Activated T-helper 1 cell treated with anti-CD3 and anti-CD28 coated beads, Interleukin-2, amount 50 U/mL, for 16 hours (primary cell): Measurements from ENCODE around the gene HOXC13.

ENCODE experiments used
- DNase-seq, 2 donors: peaks; one replicate each; pipeline ENCODE4 v3.0.0-alpha.2; 2020; ENCODE audit warnings: low read depth in 1 of 2, low spot score in 1 of 2

HOXC13 gene

DNA sequence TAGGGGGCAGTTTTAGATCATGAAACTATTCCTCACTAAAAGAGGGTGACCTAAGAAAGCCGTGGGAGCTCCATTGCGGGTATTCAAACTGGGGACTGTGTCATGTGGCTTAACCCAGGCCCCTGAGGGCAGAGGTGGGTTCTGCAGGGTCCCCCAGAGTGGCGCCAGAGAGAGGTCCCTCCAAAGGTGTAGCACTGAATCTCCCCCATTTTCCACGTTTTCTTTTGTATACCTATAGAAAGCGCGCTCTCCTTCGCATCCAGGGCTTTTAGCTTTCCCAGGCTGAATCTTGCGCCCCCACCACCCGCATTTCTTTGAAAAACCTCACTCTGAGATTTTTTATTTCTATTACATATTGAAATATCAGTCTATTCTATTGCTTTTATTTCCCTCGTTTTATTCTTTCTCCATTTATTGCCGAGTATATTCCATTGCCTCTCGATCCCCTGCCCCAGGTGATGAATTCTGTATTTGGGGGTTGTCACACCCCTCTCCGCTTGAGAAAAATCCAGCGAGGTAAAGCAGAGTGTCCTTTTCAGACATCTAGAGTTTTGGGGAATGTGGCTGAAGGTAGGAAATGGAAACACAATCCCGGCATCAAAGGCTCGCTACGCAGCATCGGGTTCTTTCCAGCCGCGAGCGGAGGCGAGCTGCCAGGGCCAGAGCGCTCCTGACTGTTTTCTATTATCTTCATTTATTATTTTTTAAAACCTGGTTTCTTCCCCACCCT is 870 bp upstream of the HOXC13 start:
- no peak for DNase-seq

GRCh38 chr12:53939141-53940108 is 794 bp downstream of the HOXC13 start:
- DNase-seq = no peak

DNA sequence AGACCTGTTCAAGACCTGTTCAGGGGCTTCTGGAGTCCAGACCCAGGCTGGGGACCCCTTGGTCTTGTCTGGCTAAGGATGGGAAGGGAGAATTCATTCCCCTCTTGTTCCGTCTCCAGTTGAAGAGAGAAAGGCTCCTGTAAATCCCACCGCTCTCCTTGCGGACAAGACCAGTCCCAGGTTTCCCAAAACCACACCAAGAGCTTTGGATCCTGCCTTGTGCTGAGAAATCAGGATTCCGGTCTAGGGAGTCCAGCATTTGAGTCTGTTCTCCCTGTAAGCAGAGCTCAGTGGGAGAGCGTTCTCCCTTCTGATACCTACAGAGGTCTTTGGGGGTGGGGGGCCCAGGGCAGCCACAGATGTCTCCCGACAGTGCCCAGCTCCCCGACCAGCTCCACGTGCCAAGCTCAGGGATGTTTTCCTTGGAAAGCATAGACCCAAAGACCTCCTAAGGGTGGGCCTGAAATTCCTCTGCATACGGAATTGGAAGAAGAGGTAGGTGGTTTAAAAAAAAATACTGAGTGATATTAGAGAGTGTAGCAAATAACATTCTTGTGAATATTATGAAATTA is 1.9 kb downstream of the HOXC13 start:
- DNase-seq = no peak

DNA sequence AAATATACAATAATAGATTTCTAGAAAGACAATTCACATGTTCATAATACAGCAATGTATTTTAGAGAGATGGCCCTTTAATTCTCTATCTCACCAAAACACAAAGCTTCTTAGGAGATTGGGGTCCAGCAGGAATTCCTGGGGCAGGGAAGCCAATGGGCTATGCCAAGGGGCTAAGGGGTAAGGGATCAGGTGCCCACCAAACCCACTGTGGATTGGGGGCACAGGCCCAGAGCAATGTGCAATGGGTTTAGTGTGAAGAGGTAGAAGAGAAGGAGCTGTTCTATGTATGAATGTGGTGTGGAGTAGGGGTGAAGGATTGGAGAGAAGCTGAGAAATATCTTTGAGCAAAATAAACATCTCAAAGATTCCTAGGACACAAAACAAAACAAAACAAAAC is 2.6 kb downstream of the HOXC13 start:
- no peak for DNase-seq

DNA sequence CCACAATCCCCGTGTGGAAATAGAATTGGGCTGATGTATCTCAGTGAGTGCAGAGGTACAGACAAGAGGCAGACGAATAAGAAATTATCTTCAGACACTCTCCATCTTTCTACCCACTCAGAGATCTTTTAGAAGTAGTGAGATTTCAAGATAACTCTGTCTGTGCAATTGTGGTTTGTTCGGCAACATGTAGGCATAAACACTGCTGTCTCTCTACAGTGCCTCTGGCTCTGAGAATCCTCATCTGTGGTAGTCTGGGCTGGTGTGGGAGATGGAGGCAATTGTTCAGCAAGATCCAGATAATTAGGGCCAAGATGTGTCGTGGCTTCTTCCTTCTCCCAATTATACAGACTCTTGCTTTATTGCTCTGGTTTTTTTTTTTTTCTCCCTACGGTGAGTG is 3.1 kb downstream of the HOXC13 start:
- no peak for DNase-seq

DNA sequence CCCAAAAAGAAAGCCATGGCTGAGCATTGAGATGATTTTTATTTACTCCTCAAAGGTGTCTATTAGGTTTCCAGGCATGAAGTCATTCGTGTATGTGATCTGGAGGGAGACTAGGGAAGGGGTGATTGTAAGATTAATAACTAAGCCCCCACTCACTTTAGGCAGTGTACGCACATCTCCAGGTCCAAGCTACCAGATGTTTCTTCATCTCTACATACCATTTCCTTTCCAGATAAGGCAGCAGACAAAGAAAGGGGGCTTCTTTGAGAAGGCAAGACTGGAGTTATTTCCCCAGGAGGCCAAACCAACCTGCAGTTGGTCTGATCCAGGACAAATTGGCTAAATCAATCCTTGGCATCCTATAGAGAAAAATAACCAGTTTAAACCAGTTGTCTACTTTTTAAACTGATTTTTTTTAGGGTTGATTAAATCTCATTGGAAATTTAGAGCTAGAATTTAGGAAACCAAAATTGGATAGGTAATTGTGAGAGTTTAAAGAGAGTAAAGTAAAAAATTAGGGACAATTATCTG is 3.9 kb downstream of the HOXC13 start:
- DNase-seq = no peak

- no peak for DNase-seq
These were observed 5.6 kb downstream of the HOXC13 start for GRCh38 chr12:53944209-53944608.

DNA sequence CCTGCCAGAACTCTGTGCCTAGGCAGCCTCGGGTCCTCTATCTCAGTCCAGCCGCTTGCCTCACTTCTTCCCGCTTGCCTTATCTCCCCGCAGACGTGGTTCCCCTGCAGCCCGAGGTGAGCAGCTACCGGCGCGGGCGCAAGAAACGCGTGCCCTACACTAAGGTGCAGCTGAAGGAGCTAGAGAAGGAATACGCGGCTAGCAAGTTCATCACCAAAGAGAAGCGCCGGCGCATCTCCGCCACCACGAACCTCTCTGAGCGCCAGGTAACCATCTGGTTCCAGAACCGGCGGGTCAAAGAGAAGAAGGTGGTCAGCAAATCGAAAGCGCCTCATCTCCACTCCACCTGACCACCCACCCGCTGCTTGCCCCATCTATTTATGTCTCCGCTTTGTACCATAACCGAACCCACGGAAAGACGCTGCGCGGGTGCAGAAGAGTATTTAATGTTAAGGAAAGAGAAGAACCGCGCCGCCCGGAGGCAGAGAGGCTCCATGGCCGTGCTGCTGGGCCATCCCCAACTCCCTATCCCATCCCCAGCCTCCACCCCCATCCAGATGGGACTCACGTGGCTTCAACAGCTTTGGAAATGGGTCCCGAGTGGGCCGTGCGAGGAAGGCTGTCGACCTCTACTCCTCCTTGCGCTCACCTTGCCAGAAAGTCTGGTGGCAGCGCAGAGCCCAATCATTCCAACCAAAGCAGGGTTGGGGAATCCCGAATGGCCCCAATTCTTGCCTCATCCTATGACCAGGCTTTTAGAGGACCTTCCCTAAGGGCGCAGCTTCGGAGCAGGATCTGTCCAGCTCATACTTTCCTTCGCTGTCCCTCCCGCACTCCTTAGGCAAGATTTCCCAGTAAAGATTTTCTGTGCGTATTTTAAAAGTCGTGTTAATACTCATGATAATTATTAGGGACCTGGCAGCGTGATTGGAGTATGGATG is 6.5 kb downstream of the HOXC13 start:
- no peak for DNase-seq

- DNase-seq = no peak
These were observed 9.1 kb downstream of the HOXC13 start for GRCh38 chr12:53947743-53948142.

GRCh38 chr12:53948650-53949593 is 10.3 kb downstream of the HOXC13 start:
- no peak for DNase-seq

DNA sequence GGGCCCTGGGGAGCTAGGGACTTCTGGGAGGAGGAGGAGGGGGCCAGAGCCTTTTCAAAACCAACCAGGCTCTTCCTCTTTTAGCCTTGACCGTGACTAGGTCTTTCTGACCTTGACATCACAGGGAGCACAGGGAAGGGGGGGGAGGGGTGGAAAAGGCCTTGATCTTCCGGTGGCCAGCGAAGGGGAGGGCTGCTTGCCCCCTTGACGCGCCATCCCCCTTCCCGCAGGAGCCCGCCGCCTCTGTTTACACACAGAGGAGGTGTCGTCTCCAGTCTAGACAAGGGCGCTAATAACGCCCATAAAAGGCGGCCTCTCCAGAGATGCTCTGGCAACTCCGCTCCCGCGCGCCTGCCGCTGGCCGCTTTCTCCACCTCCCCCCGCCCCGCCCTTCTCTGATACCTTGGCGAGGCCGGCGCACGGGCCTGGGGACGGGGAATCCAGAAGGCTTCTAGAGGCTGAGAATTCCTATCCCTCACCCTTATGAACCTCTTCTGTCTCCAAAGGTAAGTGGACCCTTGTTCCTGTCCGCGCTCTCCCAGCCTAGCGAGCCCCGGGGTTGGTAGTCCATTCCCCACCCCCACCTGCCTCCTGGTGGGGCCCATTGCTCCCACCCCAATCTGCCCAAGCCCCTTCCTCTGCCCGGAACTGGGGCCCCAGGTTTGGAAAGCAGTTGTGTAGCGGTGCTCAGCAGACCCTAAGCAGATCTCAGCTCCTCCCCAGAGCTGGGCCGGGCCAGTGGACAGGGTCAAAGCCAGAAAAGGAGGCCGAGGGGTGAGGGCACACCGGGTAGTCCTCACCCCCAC is 11.2 kb downstream of the HOXC13 start:
- DNase-seq = no peak

DNA sequence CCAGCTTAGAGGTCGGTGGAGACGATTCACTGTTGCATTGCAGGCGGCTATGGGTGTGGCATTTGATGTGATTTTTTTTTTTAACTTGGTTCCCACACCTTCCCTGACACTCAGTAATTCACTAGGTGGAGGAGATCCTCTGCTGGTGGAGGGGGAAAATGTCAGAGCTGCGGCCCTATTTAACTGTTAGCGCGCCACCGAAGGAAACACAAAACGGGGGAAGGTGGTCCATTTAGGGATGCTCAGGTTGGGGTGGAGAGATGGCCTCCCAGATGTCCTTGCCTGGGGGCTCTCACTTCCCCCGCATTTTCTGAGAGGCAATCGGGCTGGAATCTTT is 11.8 kb downstream of the HOXC13 start:
- DNase-seq = no peak

GRCh38 chr12:53950789-53951576 is 12.4 kb downstream of the HOXC13 start:
- no peak for DNase-seq

DNA sequence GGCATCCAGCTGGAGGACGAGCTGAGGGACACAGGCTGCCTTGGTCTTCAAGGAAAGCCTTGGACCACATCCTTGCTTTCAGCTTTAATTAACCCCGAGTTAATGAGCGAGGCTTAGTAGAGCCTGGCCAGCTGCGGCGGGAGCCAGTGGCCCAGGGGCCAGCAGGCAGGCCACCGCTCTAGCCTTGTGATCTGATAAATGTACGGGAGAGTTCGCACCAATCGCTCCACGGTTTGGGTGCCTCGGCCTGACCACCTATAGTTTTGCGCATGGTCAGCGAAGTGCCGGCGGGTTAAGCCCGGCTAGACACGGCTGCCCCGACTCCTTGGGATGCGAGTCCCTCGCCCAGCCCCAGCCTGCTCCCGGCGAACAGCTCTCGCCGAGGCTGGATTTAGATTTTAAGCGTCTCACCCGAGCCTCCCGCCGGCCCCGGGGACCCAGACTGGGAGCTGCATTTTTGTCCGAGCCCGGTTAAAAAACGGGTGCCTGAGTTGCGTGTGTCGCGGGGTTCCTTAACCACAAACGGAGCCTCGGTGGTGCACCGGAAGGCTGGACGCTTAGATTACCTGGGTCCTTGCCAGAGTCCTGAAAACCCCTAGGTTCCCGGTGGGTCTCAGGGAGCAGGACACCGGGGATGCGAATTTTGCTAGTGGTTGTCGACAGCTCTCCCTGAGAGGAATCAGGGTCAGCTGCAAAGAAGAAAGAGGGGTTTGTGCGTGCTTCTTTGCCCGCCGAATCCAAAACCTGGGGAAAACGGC is 13.1 kb downstream of the HOXC13 start:
- DNase-seq = no peak

DNA sequence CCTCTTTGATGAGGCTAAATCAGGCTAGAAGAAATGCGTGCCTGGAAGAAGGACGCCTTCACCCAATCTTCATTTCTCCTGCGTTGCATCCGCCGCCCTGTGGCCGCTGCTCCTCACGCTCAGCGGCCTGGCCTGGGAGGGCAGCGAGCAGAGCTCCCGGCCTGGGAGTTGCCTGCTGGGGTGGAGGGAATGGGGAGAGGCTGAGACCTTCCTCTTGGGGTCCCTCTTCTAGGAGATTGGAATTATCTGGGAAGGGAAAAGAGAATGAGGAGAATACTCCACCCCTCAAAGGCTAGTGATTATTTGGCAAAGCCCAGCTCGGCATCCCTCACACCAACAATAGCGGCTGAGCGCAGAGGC is 13.7 kb downstream of the HOXC13 start:
- DNase-seq = no peak

DNA sequence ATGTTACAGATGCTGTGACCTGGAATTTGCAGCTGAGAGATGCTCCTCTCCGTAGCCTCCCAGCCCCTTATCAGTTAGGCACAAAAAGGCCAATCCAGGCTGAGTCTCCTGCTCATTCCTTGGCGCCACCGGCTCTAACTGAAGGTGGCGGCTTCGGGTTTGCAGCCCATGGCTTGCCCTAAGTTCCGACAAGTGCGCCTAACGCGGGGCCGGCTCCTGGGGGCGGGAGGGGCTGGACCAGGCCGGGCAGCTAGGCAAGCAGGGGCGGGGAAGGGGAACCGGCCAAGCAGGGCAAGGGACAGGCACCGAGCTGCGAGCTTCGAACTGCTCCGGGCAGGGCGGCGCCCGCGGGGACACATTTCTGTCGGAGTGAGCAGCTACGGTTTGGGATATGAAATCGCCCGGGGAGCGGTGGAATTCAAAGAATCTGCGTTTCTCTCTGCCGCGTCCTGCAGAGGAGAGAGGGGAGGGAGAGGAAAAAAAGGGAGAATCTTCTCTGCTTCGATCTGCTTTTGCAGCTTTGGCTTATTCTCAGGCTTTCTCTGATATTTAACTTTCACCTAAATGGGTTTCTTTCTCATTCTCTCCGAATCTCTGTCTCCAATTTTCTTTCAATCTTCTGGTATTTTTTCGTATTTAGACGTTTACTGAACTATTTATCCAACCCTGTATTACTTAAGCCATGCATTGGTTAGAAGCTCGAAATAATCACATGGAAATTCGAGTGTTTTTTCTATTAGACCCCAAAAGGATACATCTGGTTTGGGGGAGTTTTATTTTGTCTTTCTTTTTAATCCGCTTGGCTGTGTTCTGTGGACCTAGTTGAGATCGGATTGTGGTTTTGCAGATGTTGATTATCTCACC is 14.5 kb downstream of the HOXC13 start:
- no peak for DNase-seq
